CD14-positive monocyte (primary cell): ENCODE results near the gene HAX1. TPM values are rescaled to one million over a fixed set of nuclear protein-coding genes. Genes with fewer than 3 reads are reported as not detected.
A peak's percentile ranks its signal among the peaks of the same experiment; 100 is the strongest.

Source experiments
- DNase-seq, 3 donors: peaks; one replicate each; pipeline ENCODE4 v3.0.0-alpha.2; 2011 to 2022
- H2AFZ ChIP-seq: 2 replicates; pipeline ENCODE4 v1.6.0; 2012; ENCODE audit warnings: mild to moderate bottlenecking, low read depth, low read length, inconsistent platforms; ENCODE audit not compliant: insufficient read depth, poor library complexity, severe bottlenecking
- H3K27ac ChIP-seq, 2 donors: 1 replicate in 1 of 2; 2 replicates in 1 of 2; pipeline ENCODE4 v1.5.1; 2012 to 2013; ENCODE audit warnings: low read length in 2 of 2, control low read depth in 1 of 2, inconsistent platforms in 1 of 2, low read depth in 1 of 2, mild to moderate bottlenecking in 1 of 2
- H3K27me3 ChIP-seq, 2 donors: one replicate each; pipeline versions ENCODE4 v1.6.0 to v1.6.1; 2011 to 2013; ENCODE audit warnings: low read length in 2 of 2; ENCODE audit not compliant: control insufficient read depth in 2 of 2, insufficient read depth in 2 of 2
- H3K36me3 ChIP-seq, 2 donors: replicated peaks in 1 of 2; 1 replicate in 1 of 2; 2 replicates in 1 of 2; pipeline versions ENCODE4 v1.5.1 to v1.6.1; 2012 to 2013; ENCODE audit warnings: low read length in 2 of 2, control low read depth in 1 of 2, inconsistent platforms in 1 of 2, mild to moderate bottlenecking in 1 of 2; ENCODE audit not compliant: insufficient read depth in 2 of 2, control insufficient read depth in 1 of 2
- H3K4me1 ChIP-seq, 2 donors: 1 replicate in 1 of 2; 2 replicates in 1 of 2; pipeline versions ENCODE4 v1.5.1 to v1.6.1; 2012 to 2013; ENCODE audit warnings: low read length in 2 of 2, control low read depth in 1 of 2, inconsistent platforms in 1 of 2, mild to moderate bottlenecking in 1 of 2, moderate library complexity in 1 of 2; ENCODE audit not compliant: insufficient read depth in 2 of 2, control insufficient read depth in 1 of 2
- H3K4me2 ChIP-seq: replicated peaks from 2 replicates; pipeline ENCODE3; 2012; ENCODE audit warnings: low read length, moderate library complexity, mild to moderate bottlenecking; ENCODE audit not compliant: poor library complexity, severe bottlenecking; ENCODE audit errors: extremely low read depth
- H3K4me3 ChIP-seq, 3 experiments: fragments of 200-600 bp in 1 of 3; sonication (generic) in 1 of 3; replicated peaks in 1 of 3; 1 replicate in 2 of 3; 2 replicates in 1 of 3; pipeline ENCODE4 v1.5.1; 2011 to 2013; ENCODE audit warnings: low read length in 3 of 3, mild to moderate bottlenecking in 3 of 3, control low read depth in 2 of 3, low read depth in 2 of 3, inconsistent platforms in 1 of 3, moderate library complexity in 1 of 3
- H3K79me2 ChIP-seq: 2 replicates; pipeline ENCODE4 v1.6.0; 2012; ENCODE audit warnings: mild to moderate bottlenecking, control low read depth, inconsistent platforms, low read length, moderate library complexity; ENCODE audit not compliant: insufficient read depth
- H3K9ac ChIP-seq: 2 replicates; pipeline ENCODE4 v1.6.0; 2017; ENCODE audit warnings: low read length, mild to moderate bottlenecking; ENCODE audit not compliant: insufficient read depth, poor library complexity, severe bottlenecking
- H3K9me3 ChIP-seq, 2 donors: replicated peaks in 1 of 2; 1 replicate in 1 of 2; 2 replicates in 1 of 2; pipeline versions ENCODE4 v1.5.1 to v1.6.1; 2012 to 2013; ENCODE audit warnings: low read length in 2 of 2, control low read depth in 1 of 2; ENCODE audit not compliant: control insufficient read depth in 1 of 2, insufficient read depth in 1 of 2
- H4K20me1 ChIP-seq: 2 replicates; pipeline ENCODE4 v1.6.0; 2012; ENCODE audit warnings: mild to moderate bottlenecking, low read length, control low read depth, moderate library complexity; ENCODE audit not compliant: insufficient read depth
- H3K27ac Mint-ChIP-seq, 7 donors: one replicate each; pipeline ENCODE4 v1.8.0; 2020; ENCODE audit warnings: mild to moderate bottlenecking in 7 of 7, mixed read lengths in 7 of 7, moderate library complexity in 6 of 7, inconsistent platforms in 2 of 7
- H3K27me3 Mint-ChIP-seq, 3 donors: one replicate each; pipeline ENCODE4 v1.8.0; 2021 to 2022; ENCODE audit warnings: low read depth in 3 of 3, mild to moderate bottlenecking in 3 of 3, mixed read lengths in 3 of 3, moderate library complexity in 3 of 3, inconsistent platforms in 1 of 3
- H3K36me3 Mint-ChIP-seq, 2 donors: one replicate each; pipeline ENCODE4 v1.8.0; 2020; ENCODE audit warnings: mixed read lengths in 2 of 2, inconsistent platforms in 1 of 2, mild to moderate bottlenecking in 1 of 2
- H3K4me1 Mint-ChIP-seq: one replicate; pipeline ENCODE4 v1.8.0; 2020; ENCODE audit warnings: mild to moderate bottlenecking, mixed read lengths
- H3K4me3 Mint-ChIP-seq, 2 donors: one replicate each; pipeline ENCODE4 v1.8.0; 2020; ENCODE audit warnings: mild to moderate bottlenecking in 2 of 2, mixed read lengths in 2 of 2, moderate library complexity in 1 of 2
- H3K9me3 Mint-ChIP-seq, 7 donors: one replicate each; pipeline ENCODE4 v1.8.0; 2020 to 2022; ENCODE audit warnings: mixed read lengths in 7 of 7, mild to moderate bottlenecking in 6 of 7, moderate library complexity in 6 of 7, inconsistent platforms in 2 of 7
- WGBS: methylation state at CpG from one replicate; pipeline ENCODE4 v1.1.5; 2013; ENCODE audit warnings: missing lambda C conversion rate; ENCODE audit not compliant: insufficient coverage; 5-methylcytosine and 5-hydroxymethylcytosine counted together
- intact Hi-C, 2 donors: fragments of 100-400 bp; cut with micrococcal nuclease; formaldehyde crosslinking; loops; one replicate each; pipeline versions ENCODE4 v1.15.0 to v1.15.1; 2023
- polyA plus RNA-seq, 3 donors: library from polyadenylated mRNA; depleted of rRNA in 1 of 3; unstranded in 2 of 3; stranded (reverse) in 1 of 3; fragments of 300-500 nt in 2 of 3; fragments of >200 nt in 1 of 3; fragmentation: Illumina TruSeq in 2 of 3; gene quantifications; 1 replicate in 2 of 3; 2 replicates in 1 of 3; pipeline ENCODE4 v1.2.3, GENCODE V29; 2012 to 2021
- TF ChIP-seq, protein P1 (sequence below): fragments of 200-600 bp; IDR thresholded peaks from one replicate; pipeline ENCODE4 v1.8.0; 2022; ENCODE audit warnings: antibody characterized with exemption, mild to moderate bottlenecking

Gene HAX1
- polyA plus RNA-seq, 3 donors = 51.4 to 94.9 (median 91.7) TPM

- Histone ChIP-seq H4K20me1 (peaks cover 63% of the 10 kb centered on the region), H3K79me2 (peaks cover 41% of the 10 kb centered on the region), H3K36me3 (peaks cover 96 to 100% of the 10 kb centered on the region in 2 donors), H3K4me1 (no peaks in the 10 kb centered on the region), H3K9ac (no peak overlapping the region), H2AFZ (no peak overlapping the region), H3K27ac (no peak overlapping the region), H3K4me3 (no peak overlapping the region), H3K4me2 (no peak overlapping the region), H3K27me3 (no peaks in the 10 kb centered on the region), H3K9me3 (no peaks in the 10 kb centered on the region)
- no peaks in the 10 kb centered on the region for H3K9me3 Mint-ChIP-seq
- DNase-seq = no peak
- intact Hi-C loops = no loop called here
- TF ChIP-seq, protein P1, sequence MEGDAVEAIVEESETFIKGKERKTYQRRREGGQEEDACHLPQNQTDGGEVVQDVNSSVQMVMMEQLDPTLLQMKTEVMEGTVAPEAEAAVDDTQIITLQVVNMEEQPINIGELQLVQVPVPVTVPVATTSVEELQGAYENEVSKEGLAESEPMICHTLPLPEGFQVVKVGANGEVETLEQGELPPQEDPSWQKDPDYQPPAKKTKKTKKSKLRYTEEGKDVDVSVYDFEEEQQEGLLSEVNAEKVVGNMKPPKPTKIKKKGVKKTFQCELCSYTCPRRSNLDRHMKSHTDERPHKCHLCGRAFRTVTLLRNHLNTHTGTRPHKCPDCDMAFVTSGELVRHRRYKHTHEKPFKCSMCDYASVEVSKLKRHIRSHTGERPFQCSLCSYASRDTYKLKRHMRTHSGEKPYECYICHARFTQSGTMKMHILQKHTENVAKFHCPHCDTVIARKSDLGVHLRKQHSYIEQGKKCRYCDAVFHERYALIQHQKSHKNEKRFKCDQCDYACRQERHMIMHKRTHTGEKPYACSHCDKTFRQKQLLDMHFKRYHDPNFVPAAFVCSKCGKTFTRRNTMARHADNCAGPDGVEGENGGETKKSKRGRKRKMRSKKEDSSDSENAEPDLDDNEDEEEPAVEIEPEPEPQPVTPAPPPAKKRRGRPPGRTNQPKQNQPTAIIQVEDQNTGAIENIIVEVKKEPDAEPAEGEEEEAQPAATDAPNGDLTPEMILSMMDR = no peak
- 96% methylated on average over 3 of the region's 3 CpGs for WGBS
- no peaks in the 10 kb centered on the region for H3K4me1 Mint-ChIP-seq
- peaks cover 87 to 100% of the 10 kb centered on the region in 2 donors for H3K36me3 Mint-ChIP-seq
- H3K27ac Mint-ChIP-seq = peak overlapping the region in 2 of 7 donors; percentile 25 to 26
- H3K4me3 Mint-ChIP-seq = no peak overlapping the region
- H3K27me3 Mint-ChIP-seq = no peaks in the 10 kb centered on the region
Observed at GRCh38 chr1:154241703-154242351, 30.6 kb upstream of the HAX1 start.

GRCh38 chr1:154253671-154254070 lies 18.8 kb upstream of the HAX1 start:
- H3K4me2 ChIP-seq = no peak overlapping the region

More at GRCh38 chr1:154253671-154254070, 18.8 kb upstream of the HAX1 start:
- Mint-ChIP-seq H3K4me1 (no peaks in the 10 kb centered on the region), H3K4me3 (no peak overlapping the region), H3K27me3 (no peaks in the 10 kb centered on the region), H3K9me3 (no peaks in the 10 kb centered on the region), H3K27ac (peak overlapping the region in 2 of 7 donors; percentile 17 to 25), H3K36me3 (peaks cover 90 to 100% of the 10 kb centered on the region in 2 donors)
- H3K79me2 ChIP-seq = no peaks in the 10 kb centered on the region
- H3K9ac ChIP-seq = no peak overlapping the region
- peaks cover 97 to 100% of the 10 kb centered on the region in 2 donors for H3K36me3 ChIP-seq
- no peaks in the 10 kb centered on the region for H3K4me1 ChIP-seq
- DNase-seq = no peak
- no peak overlapping the region for H3K4me3 ChIP-seq
- H3K27me3 ChIP-seq = no peaks in the 10 kb centered on the region
- intact Hi-C loops = no loop called here
- WGBS = no CpG with 5 or more reads among the region's 7 CpGs
- TF ChIP-seq, protein P1 = no peak
- peaks cover 22% of the 10 kb centered on the region for H4K20me1 ChIP-seq
- H3K9me3 ChIP-seq = no peaks in the 10 kb centered on the region
- H2AFZ ChIP-seq = no peak overlapping the region
- H3K27ac ChIP-seq = no peak overlapping the region
